Stomach (tissue), 9 donors: ENCODE measurements around the gene RASA3. TPM values are rescaled to one million over a fixed set of nuclear protein-coding genes. Genes with fewer than 3 reads are reported as not detected.

Experiments
- DNase-seq, 2 donors: peaks; one replicate each; pipeline versions ENCODE4 v3.0.0 to v3.0.0-alpha.2; 2013 to 2019
- H3K27ac ChIP-seq, 5 donors: fragments of 200-600 bp in 4 of 5; sonication (generic) in 4 of 5; one replicate each; pipeline ENCODE4 v1.5.1; 2013 to 2019; ENCODE audit warnings: mild to moderate bottlenecking in 1 of 5, moderate library complexity in 1 of 5
- H3K27me3 ChIP-seq, 3 donors: fragments of 200-600 bp; sonication (generic); one replicate each; pipeline ENCODE4 v1.5.1; 2017 to 2019; ENCODE audit warnings: mixed run types in 1 of 3
- H3K36me3 ChIP-seq, 4 donors: fragments of 200-600 bp; sonication (generic); 1 replicate in 3 of 4; 2 replicates in 1 of 4; pipeline ENCODE4 v1.5.1; 2016 to 2019
- H3K4me1 ChIP-seq, 4 donors: fragments of 200-600 bp; sonication (generic); one replicate each; pipeline ENCODE4 v1.5.1; 2016 to 2019
- H3K4me3 ChIP-seq, 4 donors: fragments of 200-600 bp; sonication (generic) in 3 of 4; one replicate each; pipeline ENCODE4 v1.5.1; 2016 to 2019; ENCODE audit warnings: mild to moderate bottlenecking in 1 of 4
- H3K9me3 ChIP-seq, 4 donors: fragments of 200-600 bp; sonication (generic); one replicate each; pipeline ENCODE4 v1.5.1; 2016 to 2019
- CTCF ChIP-seq, 7 experiments: fragments of 450-650 bp in 4 of 7; fragments of 200-600 bp in 3 of 7; sonication (generic) in 3 of 7; IDR thresholded peaks; one replicate each; pipeline ENCODE4 v1.5.1; 2016 to 2019; ENCODE audit warnings: antibody characterized with exemption in 7 of 7, control low read depth in 2 of 7, mild to moderate bottlenecking in 1 of 7
- EP300 ChIP-seq: sonication (generic); formaldehyde crosslinking; IDR thresholded peaks from one replicate; pipeline ENCODE4 v1.6.1; 2017; ENCODE audit warnings: antibody characterized with exemption
- POLR2A ChIP-seq, 4 donors: fragments of 450-650 bp; IDR thresholded peaks; one replicate each; pipeline ENCODE4 v1.6.1; 2016; ENCODE audit warnings: antibody characterized with exemption in 4 of 4, control low read depth in 2 of 4, mild to moderate bottlenecking in 1 of 4, moderate library complexity in 1 of 4
- POLR2AphosphoS5 ChIP-seq, 3 donors: sonication (generic); formaldehyde crosslinking; IDR thresholded peaks; one replicate each; pipeline ENCODE4 v1.6.1; 2016; ENCODE audit warnings: antibody characterized with exemption in 3 of 3
- WGBS, 5 donors: extraction: QIAGEN DNeasy Blood & Tissue Kit in 3 of 5; methylation state at CpG; one replicate each; pipeline versions ENCODE4 v1.1.5 to v1.1.7; 2013 to 2018; 5-methylcytosine and 5-hydroxymethylcytosine counted together
- intact Hi-C: fragments of 100-400 bp; cut with DNase I; formaldehyde crosslinking; loops from one replicate; pipeline ENCODE4 v1.15.1; 2023; ENCODE audit warnings: low total_unique reads
- polyA plus RNA-seq, 3 donors: library from polyadenylated mRNA; stranded (reverse); fragments of 200-250 nt; gene quantifications; one replicate each; pipeline ENCODE4 v1.2.3, GENCODE V29; 2013
- total RNA-seq, 5 donors: library from RNA; depleted of rRNA; stranded (reverse); fragments of >200 nt; gene quantifications; one replicate each; pipeline versions ENCODE4 v1.1.0 to v1.2.3, GENCODE V29; 2014 to 2016
- donor health status: healthy with polysubstance abuse.
- donor health status: Bipolar disorder and iron deficiency.
- donor health status: healthy.

RASA3 gene
- total and polyA plus RNA-seq, 8 donors = 3.7 to 22.3 (median 7.9) TPM

- peak overlapping the region in 1 of 5 donors; percentile 42 for H3K27ac ChIP-seq
- WGBS, 5 donors = 68 to 85% (median 77%) methylated on average over 5 of the region's 5 CpGs
- TF ChIP-seq POLR2AphosphoS5 (IDR thresholded peaks at IDR 0.05) (no peak), POLR2A (IDR thresholded peaks at IDR 0.05) (no peak), CTCF (IDR thresholded peaks at IDR 0.05) (no peak), EP300 (no peak)
These were observed 35.0 kb upstream of the RASA3 start for GRCh38 chr13:114167426-114167825.

GRCh38 chr13:114166381-114167131, 34.1 kb upstream of the RASA3 start:
- Histone ChIP-seq H3K4me1 (peaks cover 4 to 30% (median 22%) of the 10 kb centered on the region in 4 donors), H3K27ac (peak overlapping the region in 2 of 5 donors; percentile 3 to 42), H3K9me3 (no peaks in the 10 kb centered on the region), H3K4me3 (no peak overlapping the region), H3K36me3 (no peaks in the 10 kb centered on the region), H3K27me3 (peaks cover 0 to 46% (median 0%) of the 10 kb centered on the region in 3 donors)
- intact Hi-C loops = no loop called here
- 47 to 54% (median 51%) methylated on average over 14 to 20 of the region's 20 CpGs for WGBS, 5 donors
- no peak for TF ChIP-seq POLR2AphosphoS5 (IDR thresholded peaks at IDR 0.05)
- TF ChIP-seq CTCF (IDR thresholded peaks at IDR 0.05) = no peak
- TF ChIP-seq POLR2A (IDR thresholded peaks at IDR 0.05) = no peak
- no peak for TF ChIP-seq EP300
- DNase-seq = peak in 1 of 2 donors; percentile 32

More at GRCh38 chr13:114167426-114167825, 35.0 kb upstream of the RASA3 start:
- peaks cover 4 to 21% (median 13%) of the 10 kb centered on the region in 4 donors for H3K4me1 ChIP-seq
- intact Hi-C loops = no loop called here
- DNase-seq = no peak
- peaks cover 0 to 7% (median under 1%) of the 10 kb centered on the region in 4 donors for H3K9me3 ChIP-seq
- peaks cover 0 to 38% (median 0%) of the 10 kb centered on the region in 3 donors for H3K27me3 ChIP-seq
- H3K36me3 ChIP-seq = no peaks in the 10 kb centered on the region
- no peak overlapping the region for H3K4me3 ChIP-seq

- Histone ChIP-seq H3K4me1 (peaks cover 4 to 33% (median 23%) of the 10 kb centered on the region in 4 donors), H3K9me3 (no peaks in the 10 kb centered on the region), H3K36me3 (no peaks in the 10 kb centered on the region), H3K27ac (no peak overlapping the region), H3K27me3 (peaks cover 0 to 51% (median 0%) of the 10 kb centered on the region in 3 donors), H3K4me3 (no peak overlapping the region)
- TF ChIP-seq EP300 (no peak), CTCF (IDR thresholded peaks at IDR 0.05) (no peak), POLR2A (IDR thresholded peaks at IDR 0.05) (no peak), POLR2AphosphoS5 (IDR thresholded peaks at IDR 0.05) (no peak)
- DNase-seq = no peak
- intact Hi-C loops = no loop called here
- 81 to 91% (median 87%) methylated on average over 21 to 26 of the region's 26 CpGs for WGBS, 5 donors
These were observed 32.4 kb upstream of the RASA3 start for GRCh38 chr13:114164681-114165429.

DNA sequence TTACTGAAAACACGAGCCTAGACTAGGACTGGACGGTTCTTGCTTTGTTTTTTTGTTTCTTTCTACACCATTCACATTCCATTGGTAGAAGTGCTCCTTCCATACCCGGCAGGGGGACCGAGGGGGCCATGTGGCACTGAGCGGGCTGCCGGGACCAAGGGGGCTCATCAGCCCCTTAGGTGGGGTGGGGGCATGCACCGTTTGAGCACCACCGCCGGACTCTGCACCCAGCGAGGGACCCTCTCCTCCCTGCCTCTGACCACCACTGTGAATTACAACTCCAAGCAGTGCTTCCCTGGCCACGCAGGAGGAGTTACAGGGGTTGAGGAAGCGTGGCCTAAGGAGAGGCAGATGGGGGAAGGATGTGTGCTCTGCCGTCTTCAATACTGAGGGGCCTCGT, 31.6 kb upstream of the RASA3 start:
- no peak overlapping the region for H3K27ac ChIP-seq
- 75 to 83% (median 79%) methylated on average over 14 of the region's 14 CpGs for WGBS, 5 donors
- no peak for TF ChIP-seq POLR2A (IDR thresholded peaks at IDR 0.05)
- no peak for TF ChIP-seq CTCF (IDR thresholded peaks at IDR 0.05)
- no peak for TF ChIP-seq EP300
- TF ChIP-seq POLR2AphosphoS5 (IDR thresholded peaks at IDR 0.05) = no peak
- no peak overlapping the region for H3K4me3 ChIP-seq
- no peaks in the 10 kb centered on the region for H3K9me3 ChIP-seq
- H3K36me3 ChIP-seq = no peaks in the 10 kb centered on the region
- intact Hi-C loops = no loop called here
- DNase-seq = no peak
- peaks cover 4 to 33% (median 23%) of the 10 kb centered on the region in 4 donors for H3K4me1 ChIP-seq
- peaks cover 0 to 51% (median 0%) of the 10 kb centered on the region in 3 donors for H3K27me3 ChIP-seq
